ENCODE results near the gene CPNE4.
"Not testable (repeated sequence)": the region's sequence is repeated elsewhere in the genome, so short reads cannot be mapped to it uniquely, and the experiment has no call there.

The CPNE4 gene

DNA sequence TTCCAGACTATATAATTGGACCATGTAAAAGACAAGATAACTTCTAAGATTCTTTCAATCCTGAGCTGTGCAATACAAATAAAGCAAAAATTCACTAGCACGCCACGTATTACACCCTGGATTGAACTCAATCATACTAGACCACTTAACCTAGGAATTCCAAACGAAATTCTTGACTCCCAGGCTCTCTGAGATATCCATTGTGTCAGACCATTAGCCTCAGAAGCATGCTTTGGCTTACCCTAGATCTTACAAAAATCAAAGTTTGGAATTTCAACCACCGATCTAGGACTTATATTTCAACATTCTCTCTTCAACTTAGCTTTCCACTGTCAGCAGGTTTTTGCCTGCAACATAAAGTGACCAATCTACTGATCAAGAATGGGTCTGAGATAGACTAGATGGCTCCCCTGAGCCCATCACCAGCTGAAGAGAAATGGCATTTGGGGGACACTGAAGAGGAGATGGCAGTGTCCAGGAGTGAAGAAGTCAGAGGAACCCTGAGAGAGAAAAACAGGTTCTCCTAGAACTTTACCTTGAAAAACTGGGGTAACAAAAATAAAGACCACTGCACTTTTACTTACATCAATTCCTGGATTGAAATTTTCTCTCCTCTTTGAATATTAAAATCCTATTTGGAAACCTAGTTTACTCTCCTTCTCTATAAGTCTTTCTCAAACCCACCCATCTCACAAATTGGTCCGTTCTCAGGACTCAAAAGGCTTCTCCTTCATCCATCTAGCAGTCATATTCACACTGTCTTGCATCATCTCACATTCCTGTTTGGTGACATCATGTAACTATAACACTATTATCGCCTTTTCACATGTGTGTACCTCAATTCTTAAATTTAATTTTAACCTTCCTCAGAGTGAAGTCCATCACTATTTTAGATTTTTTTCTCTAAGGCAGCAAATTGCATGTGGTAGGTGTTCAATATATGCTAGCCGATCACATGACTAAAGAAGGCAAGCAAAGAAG lies 18.5 kb downstream of the CPNE4 start:
- DNase-seq (ENCODE audit: low read depth), result no peak

- DNase-seq (ENCODE audit: low read depth), result no peak
These were observed 20.7 kb downstream of the CPNE4 start for GRCh38 chr3:132014105-132014504.

DNA sequence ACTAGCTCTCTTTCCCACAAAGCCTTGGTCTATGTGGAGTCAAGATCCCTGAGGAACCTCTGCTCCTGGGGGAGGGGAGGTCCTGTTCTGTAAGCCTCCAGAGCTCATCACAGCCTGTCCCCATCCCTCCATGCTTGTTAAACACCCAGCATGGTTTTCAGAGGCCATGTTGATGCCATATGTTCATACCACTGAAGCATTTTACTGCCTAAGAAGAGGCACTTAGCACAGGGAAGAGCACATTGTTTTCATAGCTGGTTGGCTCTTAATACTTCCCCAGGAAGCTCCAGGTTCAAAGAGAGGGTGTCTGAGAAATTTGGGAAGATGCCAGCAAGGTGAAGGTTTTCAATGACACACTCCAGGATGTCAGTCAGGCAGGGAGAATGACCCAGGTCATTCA lies 25.6 kb downstream of the CPNE4 start:
- no peak for DNase-seq (ENCODE audit: low read depth)

DNA sequence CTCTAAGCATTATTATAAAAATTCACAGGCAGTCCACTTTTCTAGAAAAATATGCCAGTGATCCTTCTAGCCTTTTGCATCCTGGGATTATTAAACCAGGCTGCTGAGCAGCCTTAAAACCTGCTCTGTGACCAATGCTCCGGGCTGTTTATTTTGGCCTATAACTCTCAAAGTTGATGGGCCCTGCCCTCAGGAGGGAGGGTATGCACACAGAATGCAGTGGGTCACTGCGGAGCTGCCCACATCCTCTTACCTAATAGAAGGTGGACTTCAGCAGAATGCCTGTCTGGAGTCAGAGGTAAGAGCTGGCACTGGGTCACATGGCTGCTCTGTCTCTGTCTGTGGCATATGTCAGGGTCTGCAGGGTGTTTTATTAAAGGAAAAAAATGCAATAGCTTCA lies 26.0 kb downstream of the CPNE4 start:
- DNase-seq (ENCODE audit: low read depth), result no peak

GRCh38 chr3:132007617-132008016 lies 27.2 kb downstream of the CPNE4 start:
- DNase-seq (ENCODE audit: low read depth), result no peak

GRCh38 chr3:132006605-132007204 lies 28.1 kb downstream of the CPNE4 start:
- DNase-seq (ENCODE audit: low read depth), result no peak

- no peak for DNase-seq (ENCODE audit: low read depth)
These were observed 30.2 kb downstream of the CPNE4 start for GRCh38 chr3:132004571-132004970.

- no peak for DNase-seq (ENCODE audit: low read depth)
These were observed 31.1 kb downstream of the CPNE4 start for GRCh38 chr3:132003685-132004084.

GRCh38 chr3:132001999-132002398 lies 32.8 kb downstream of the CPNE4 start:
- no peak for DNase-seq (ENCODE audit: low read depth)

DNA sequence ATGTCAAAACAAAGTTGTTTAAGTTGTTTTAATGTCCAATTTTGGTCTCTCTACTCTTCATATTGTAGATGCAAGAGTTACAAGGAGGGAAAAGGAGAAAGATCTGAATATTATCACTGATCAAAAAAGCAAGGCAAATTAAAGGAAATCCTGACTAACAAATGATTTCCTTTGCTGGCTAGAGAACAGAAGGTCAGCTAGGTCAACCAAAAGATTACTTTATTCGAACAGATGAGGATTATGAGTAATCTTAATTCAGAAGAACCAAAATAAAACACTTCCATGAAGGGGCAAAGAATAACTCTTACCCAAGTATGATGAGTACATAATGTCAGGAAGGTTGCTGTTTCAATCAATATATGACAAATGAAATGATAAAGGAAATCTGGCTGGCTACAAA lies 33.8 kb downstream of the CPNE4 start:
- DNase-seq (ENCODE audit: low read depth), result no peak

DNA sequence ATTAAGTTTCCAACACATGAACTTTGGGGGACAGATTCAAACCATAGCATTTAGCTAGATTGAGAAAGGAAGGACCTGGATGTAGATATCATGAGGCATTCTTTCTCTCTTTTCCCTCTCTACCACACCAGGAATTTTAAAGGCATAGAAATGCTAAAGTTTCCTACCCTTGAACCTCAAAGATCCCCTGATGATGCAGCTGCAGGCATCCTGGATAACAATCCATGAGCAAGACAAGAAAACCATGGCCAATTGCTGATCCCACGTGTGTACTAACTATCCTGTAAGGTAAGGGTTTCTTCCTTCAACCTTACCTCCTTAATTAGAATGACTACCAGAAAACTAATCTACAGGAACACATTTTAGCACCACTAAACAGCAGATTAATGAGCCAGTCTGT lies 36.8 kb downstream of the CPNE4 start:
- DNase-seq (ENCODE audit: low read depth), result no peak

- no peak for DNase-seq (ENCODE audit: low read depth)
These were observed 38.9 kb downstream of the CPNE4 start for GRCh38 chr3:131995891-131996290.

GRCh38 chr3:131989318-131989717 lies 45.5 kb downstream of the CPNE4 start:
- DNase-seq (ENCODE audit: low read depth), result no peak

GRCh38 chr3:131988209-131988608 lies 46.6 kb downstream of the CPNE4 start:
- no peak for DNase-seq (ENCODE audit: low read depth)

DNA sequence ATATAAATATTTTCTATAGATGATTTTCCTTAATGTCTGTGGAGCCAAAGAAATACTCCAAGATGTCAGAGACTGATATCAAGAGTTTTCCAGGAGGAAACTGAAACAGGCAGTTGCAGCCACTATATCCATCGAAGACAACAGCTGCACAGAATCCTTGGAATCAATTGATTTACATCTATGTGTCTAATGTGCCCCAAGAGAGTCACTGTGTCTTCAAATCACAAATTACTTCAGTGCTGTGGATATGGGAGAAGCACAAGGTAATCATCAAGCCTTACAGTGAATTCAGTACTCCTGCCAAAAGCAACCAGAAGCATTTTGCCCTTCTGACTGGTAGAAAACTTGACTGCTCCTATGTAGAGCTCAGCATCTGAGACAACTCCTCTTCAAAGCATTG lies 51.1 kb downstream of the CPNE4 start:
- DNase-seq (ENCODE audit: low read depth), result no peak

DNA sequence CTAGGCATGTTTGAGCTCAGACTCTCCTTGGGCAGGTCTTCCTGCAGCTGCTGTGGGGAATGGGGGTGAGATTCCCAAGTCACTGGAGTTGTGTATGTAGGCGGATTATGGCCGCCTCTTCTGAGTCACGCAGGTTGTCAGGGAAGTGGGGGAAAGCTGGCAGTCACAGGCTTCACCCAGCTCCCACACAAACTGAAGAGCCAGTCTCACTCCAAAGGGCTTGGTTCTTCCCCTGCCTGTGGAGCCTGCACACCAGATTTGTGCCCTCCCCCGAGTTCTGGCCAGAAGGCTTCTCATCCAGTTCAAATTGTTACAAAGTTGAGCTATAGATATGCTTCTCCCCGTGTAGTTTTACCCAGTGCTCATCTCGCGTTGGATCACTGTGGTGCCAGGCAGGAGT lies 53.5 kb downstream of the CPNE4 start:
- no peak for DNase-seq (ENCODE audit: low read depth)

- DNase-seq (ENCODE audit: low read depth), result no peak
These were observed 58.4 kb downstream of the CPNE4 start for GRCh38 chr3:131976448-131976847.

DNA sequence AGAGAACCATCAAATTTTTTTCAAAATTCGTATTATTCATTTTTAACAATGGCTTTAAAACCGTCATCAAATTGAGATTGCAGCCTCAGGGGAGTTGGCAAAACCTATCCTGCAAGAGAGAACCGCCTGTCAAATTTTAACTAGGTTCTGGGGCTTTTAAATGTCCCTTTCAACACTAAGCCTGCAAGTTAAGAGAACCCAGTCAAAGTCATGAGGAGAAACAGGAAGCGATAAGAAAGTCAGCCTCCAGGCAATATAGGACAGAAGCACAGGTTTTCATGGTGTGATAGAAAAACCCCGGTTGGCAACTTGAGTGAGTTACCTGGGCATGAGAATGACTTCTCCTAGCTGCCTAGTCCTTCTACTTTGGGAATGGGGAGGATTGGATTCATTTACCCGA lies 59.8 kb downstream of the CPNE4 start:
- no peak for DNase-seq (ENCODE audit: low read depth)

DNA sequence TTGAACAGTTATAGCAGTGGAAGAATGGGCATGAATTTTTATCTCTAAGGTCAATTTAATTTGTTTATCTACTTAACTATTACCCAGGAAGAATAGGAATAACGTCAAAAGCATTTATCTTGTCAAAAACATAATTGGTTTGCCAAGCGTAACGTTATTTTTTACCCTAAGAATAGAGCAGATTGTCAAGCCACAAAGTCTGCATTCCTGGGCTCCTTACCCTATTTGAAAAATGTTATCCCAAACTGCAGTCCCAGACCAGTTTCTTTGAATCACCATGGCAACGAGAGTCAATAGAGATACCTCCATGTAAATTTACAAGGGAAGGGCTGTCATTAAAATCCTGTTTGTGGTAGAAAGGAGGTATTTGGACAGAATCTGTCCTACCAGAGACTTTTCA lies 61.1 kb downstream of the CPNE4 start:
- DNase-seq (ENCODE audit: low read depth), result no peak

DNA sequence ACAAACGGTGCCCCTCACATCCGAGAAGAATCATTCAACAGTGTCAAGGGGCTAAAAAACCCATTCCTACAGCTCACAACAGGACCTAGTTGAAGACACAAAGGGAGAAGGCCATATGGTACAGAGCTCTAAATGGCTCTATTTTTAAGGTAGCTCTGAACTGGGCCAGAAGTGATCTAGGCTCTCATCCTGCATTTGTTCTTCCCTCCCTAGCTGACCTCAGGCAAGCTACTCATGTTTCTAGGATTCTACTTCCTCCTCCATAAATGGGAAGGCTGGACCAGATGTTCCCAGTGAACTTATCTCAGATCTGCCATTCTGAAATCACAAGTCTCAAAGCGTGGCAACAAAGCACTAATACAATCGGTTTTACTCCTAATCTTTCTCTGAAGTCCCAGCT lies 62.3 kb downstream of the CPNE4 start:
- DNase-seq (ENCODE audit: low read depth), result no peak

DNA sequence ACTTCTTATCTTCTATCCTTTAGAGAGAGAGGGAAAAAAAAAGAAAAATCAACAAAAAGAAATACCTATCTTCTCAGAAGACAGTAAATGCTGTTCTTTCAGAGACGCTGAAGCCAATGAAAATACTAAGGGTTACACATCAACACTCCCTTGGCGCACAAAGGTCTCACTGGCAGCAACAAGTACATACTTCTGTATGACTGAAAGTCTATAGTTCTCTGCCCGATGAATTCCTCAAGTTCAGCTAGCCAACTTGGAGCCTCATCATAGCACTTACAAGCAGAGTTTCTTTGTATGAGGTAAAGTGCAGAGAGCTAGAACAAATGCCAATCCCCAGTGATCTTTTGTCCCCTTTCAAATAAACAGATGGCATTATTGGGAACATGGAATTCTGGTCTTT lies 62.7 kb downstream of the CPNE4 start:
- DNase-seq (ENCODE audit: low read depth), result no peak

DNA sequence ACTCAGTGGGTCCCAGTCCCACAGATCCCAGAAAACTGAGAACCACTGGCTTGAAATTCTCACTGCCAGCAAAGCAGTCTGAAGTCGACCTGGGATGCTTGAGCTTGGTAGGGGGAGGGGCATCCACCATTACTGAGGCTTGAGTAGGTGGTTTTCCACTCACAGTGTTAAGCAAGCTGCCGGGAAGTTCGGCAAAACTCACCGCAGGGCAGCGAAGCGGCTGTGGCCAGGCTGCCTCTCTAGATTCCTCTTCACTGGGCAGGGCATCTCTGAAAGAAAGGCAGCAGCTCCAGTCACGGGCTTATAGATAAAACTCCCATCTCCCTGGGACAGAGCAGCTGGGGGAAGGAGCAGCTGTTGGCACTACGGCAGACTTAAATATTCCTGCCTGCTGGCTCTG lies 71.4 kb downstream of the CPNE4 start:
- not testable (repeated sequence) for DNase-seq (ENCODE audit: low read depth)

- no peak for DNase-seq (ENCODE audit: low read depth)
These were observed 71.8 kb downstream of the CPNE4 start for GRCh38 chr3:131962982-131963381.

DNA sequence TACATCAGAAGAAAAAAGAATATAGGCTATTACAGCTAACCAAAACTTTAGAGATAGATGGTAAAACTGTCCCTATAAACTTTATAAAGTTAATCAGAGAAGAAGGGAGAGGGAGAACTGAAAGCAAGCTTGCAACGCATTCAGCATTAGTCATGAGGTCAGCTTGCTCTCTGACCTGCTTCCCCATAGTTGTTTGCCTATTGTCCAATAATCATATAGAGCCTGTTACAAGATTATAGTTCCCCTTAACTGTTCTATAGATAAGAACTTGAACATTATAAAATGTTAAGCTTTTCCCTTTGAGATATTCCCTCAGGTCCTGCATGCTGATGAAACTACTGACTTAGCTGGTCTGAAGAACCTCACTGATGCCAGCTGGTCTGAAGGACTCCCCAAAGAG lies 74.5 kb downstream of the CPNE4 start:
- DNase-seq (ENCODE audit: low read depth), result no peak

Measured in CMK (cell line).